Adrenal gland (tissue), 5 donors: ENCODE results near the gene KRT79.

Experiments
- CTCF ChIP-seq, 6 experiments: fragments of 450-650 bp in 4 of 6; fragments of 200-600 bp in 2 of 6; sonication (generic) in 1 of 6; IDR thresholded peaks; 1 replicate in 5 of 6; 2 replicates in 1 of 6; pipeline versions ENCODE4 v1.5.1 to v1.8.0; 2016 to 2021; ENCODE audit warnings: antibody characterized with exemption in 6 of 6, mild to moderate bottlenecking in 2 of 6, moderate library complexity in 1 of 6
- POLR2A ChIP-seq, 2 donors: fragments of 450-650 bp; IDR thresholded peaks; one replicate each; pipeline ENCODE4 v1.6.1; 2017; ENCODE audit warnings: antibody characterized with exemption in 2 of 2, mild to moderate bottlenecking in 2 of 2, moderate library complexity in 1 of 2
- donor health status: DM: no; HTN: no; CAD: no.

GRCh38 chr12:52873513-52873831 lies 39.4 kb upstream of the KRT79 start:
- TF ChIP-seq POLR2A (IDR thresholded peaks at IDR 0.05) (no peak), CTCF (IDR thresholded peaks at IDR 0.05) (no peak)
